GM19099 (cell line): ENCODE measurements around the gene SP7.

Experiments
- POLR2A ChIP-seq: IDR thresholded peaks from 3 replicates; pipeline ENCODE4 v1.6.1; 2011; ENCODE audit warnings: low read depth; ENCODE audit not compliant: insufficient read length; ENCODE audit errors: extremely low read depth

The SP7 gene

DNA sequence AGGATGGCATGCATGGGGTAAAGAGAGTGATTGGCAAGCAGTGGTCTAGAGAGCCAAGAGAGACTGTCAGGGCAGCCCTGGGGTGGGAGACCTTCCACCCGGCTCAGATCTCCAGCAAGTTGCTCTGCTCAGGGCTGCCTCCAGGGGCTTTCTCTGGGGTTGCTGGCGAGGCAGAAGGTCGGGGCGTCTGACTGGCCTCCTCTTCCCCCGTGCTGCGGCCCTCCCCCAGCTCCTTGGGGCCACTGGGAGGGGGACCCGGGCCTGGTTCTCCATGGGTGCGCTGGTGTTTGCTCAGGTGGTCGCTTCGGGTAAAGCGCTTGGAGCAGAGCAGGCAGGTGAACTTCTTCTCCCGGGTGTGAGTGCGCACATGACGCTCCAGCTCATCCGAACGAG is 8.1 kb downstream of the SP7 start:
- no peak for TF ChIP-seq POLR2A

DNA sequence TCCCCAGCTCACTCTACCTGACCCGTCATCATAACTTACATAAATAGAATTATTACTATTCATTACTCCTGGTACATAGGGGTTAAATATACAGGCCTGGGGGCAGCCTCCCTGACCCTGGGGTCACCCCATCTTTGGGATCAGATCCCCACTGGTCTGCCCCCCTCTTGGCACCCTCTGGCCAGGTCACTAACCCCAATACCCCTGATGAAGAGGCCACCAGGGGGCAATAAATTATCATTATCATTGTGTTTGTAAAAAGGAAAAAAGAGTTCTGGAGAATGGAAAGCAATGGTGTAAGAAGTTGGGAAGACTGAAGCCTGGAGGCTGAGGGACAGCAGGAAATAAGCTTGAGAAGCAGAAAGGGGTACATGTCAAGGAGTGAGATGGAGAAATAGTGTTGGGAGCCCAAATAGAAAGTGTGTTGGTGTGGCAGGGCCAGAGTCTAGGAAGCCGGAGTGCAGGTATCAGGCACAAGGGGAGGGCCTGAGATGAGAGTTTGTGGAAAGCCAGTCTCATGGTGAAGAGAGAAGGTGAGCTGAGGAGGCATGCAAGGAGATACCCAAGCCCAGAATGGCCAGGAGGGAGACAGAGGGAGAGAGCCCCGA is 8.6 kb downstream of the SP7 start:
- no peak for TF ChIP-seq POLR2A

DNA sequence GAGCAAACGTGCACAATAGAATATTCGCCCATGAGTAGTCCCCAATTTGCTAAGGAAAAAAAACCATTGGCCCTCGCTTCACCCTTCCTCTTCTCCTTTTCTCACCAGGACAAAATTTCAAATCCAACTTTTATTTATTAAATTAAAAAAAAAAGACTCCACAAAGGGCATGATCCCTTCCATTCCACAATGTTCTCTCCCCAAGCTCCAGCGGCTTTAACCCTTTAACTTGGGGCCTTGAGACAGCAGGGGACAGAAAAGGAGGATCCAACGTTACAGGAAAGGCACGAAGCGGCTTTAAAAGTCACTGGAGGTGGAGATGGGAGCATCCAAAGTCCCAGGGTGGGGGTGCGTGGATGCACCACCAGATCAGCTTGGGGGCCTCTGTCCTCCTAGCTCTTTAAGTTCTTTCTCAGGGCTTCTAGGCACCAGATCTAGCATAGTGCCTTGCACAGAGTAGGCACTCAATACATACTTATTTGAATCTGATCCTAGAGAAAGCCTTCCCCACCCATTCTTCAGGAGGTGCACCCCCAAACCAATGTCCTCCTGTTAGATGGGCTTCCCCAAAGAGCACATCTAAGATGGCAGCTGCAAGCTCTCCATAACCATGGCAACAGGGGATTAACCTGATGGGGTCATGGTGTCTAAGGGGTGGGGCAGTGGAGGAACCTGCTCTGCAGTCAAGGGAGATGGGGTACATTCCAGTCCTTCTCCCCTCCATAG is 9.5 kb downstream of the SP7 start:
- TF ChIP-seq POLR2A, result no peak

DNA sequence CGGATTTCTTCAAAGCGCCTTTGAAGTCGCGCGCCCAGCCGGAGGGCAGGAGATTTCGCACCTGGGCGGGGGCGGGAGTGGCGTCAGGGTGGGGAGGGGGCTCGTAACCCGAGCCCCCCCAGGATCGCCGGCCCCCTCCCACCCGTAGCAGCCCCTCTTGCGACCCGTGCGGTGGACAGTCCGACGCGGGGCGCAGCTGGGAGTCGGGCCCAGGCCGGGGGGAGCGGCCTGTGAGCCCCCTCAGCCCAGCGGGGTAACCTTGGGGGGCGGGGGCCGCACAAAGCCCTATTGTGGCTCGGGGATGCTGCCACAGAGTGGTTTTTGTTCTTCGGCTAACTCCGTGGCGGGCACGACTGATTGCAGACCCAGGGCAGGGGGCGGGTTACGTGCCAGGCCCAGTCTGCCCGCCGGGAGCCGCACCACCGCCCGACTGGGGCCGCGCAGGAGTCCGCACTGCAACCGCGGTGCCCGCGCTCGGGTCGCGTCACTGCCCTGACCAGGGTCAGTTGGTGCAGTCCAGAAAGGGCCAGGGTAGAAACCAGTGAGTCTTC is 10.6 kb downstream of the SP7 start:
- TF ChIP-seq POLR2A, result no peak

DNA sequence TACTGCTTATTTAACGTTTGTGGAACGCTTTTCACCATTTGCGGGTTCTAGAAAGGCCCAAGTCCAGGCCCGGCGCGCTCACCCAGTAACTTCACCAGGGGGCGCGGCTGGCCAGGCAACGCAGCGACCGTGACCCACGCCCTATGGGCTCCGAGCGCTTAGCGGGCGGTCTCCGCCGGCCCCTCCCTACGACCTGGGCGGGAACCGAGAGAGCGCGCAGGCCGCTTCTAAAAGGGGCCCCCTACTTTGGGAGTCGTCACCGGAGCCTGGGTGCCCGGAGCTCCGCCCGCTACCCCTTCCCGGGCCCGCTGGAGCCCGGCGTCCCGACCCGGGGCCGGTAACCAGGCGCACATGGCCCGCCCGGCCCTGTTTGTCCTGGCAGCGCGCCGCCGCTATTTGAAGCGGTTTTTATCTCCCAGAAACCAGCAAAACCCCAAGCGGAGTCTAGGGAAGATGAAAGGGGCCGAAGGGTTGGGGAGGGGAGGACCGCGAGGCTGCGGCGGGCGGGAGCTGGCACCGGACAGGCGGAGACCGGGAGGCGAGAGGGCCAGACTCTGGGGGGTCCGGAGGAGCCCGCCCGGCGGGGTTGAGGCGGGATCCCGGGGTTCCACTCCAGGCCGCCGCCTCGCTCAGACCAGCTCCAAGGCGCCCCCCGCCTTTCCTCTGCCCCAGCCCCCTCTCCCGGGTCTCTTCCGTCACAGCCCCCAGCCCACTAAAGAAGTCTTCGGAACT is 11.2 kb downstream of the SP7 start:
- TF ChIP-seq POLR2A, result peak; percentile 64

DNA sequence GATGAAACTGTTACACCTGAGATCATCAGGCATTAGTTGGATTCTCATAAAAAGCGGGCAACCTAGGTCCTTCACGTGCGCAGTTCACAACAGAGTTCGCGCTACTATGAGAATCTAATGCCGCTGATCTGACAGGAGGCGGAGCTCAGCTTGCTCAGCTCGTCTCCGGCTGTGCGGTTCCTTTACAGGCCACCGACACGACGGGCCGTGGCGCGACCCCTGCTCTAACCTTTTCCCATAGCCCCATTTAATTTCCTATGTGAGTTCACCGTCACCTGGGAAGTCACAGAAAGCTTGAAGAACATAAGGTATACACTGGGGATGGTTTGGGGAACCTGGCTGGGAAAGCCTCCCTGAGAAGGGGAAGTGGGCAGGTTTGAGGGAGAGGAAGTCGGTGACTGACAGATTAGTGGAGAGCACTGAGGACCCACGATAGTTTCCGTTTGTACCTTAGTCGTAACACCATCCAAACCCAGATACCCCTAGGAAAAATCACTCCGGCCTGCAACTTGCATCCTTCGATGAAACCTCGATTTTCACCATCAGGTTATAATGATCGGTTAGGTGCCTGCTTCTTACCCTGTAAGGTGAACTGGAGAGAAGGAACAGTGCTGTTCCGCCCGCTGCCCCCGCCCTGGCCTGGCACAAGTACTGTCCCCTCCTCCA is 11.9 kb downstream of the SP7 start:
- peak; percentile 12 for TF ChIP-seq POLR2A

DNA sequence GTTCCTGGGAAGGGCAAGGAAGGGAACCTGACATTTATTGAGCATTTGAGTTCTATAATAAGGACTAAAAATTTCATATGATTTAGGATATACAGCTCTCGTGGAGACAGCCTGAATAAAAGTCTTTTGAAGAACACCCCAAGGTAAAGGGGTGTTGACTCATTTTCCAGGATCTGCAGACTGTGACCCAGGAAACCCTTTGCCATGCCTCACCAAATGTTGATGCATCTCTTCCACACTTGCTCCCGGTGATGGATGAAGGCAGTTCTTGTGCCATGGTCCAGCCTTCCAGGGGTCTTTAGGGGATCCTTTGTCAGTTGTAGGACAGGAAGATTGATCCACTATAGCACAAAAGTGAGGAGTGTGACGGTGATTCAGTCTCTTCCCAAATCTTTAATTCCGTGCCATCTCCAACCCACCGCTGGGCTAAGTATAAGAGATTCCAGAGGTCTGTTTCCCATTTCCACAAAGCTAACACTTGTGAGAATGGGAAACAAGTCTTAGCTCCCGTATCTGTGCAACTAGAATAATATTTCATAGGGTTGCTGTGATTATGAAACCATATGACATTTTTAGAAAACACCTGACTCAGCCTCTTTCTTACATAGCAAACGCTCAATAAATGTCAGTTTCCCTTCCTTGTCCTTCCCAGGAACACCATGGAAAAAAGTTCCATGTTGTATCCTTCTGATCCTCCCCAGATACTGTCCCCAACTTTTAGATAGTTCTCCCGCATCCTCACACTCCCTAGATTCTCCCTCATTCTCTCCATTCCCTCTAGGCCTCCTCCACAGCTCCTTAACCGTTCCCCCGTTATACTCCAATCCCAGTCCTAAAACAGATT is 15.6 kb downstream of the SP7 start:
- TF ChIP-seq POLR2A, result no peak

DNA sequence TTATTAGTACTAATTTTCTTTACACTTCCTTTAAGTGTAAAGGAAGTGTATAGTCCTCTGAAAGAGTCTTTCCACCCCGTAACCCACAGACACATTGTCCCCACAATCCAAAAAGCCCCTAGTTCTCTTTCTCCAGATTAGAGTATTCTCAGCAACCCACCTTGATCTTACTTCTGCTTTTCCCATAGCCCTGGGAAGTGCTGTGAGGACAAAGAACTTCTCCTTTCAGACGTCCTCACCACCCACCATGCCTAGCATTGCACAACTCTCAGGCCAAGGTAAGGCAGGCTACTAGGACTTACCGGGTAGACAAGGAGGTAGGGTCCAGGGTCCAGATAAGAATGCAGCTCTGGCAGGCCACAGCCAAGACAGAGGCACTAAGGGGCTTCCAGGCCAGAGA is 22.2 kb downstream of the SP7 start:
- TF ChIP-seq POLR2A, result no peak

DNA sequence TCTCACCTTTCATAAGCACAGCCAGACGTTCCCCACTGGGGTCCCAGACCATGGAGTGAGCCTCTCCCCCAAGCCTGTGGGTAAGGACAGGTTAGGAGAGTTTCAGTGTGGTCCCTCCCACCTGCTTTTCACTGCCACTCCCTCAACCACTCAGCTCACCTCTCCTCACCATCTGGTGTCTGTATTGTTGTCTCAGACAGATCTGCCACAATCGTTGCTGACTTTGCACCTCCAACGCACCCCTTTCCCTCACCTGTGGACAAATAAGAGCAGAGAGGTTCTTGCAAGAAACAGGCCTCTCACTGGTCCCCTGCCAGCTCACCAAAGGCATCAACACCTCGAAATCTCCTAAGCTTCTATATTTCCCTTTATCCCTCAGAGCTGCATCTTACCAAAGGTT is 27.9 kb downstream of the SP7 start:
- no peak for TF ChIP-seq POLR2A

DNA sequence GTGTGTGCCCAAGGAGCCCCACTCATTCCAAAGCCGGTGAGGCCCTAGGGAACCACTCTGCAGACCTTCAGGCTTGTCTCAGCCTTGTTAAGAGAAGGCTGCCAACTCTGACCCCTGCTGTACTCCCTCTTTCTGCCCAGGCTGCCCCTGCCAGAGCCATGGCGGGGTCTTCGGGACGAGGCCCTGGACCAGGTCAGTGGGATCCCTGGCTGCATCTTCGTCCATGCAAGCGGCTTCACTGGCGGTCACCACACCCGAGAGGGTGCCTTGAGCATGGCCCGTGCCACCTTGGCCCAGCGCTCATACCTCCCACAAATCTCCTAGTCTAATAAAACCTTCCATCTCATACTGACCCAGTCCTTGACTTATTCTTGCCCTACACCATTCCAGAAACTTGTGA is 29.3 kb downstream of the SP7 start:
- no peak for TF ChIP-seq POLR2A

DNA sequence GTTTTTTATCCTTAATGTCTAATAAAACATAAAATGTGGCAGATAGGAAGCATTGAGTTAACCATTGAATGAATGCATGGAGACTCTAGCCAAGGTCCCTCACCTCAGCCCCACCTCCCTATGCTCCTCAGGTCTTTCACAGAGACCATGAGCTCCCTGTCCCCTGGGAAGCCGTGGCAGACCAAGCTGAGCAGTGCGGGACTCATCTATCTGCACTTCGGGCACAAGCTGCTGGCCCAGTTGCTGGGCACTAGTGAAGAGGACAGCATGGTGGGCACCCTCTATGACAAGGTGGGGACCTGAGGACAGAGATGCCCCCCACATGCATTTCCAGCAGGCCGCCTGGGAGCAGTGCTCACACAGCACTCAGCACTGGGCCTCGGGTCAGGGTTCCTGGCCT is 33.3 kb downstream of the SP7 start:
- TF ChIP-seq POLR2A, result no peak

DNA sequence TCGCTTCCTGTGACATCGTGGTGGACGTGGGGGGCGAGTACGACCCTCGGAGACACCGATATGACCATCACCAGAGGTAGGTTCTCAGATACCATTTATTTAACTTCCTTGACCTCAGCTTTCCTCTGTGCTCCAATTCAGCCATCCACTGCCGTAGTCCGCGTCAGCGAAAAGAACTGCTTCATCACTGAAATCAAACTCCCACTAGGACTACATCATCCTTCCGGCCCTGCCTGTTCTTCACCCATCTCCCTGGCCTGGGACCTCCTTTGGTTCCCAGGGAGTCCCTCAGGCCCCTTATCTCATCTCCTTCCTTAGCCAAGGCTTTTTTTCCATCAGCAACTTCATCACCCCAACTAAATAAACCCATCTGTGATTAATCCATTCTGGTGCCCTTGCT is 36.0 kb downstream of the SP7 start:
- no peak for TF ChIP-seq POLR2A

DNA sequence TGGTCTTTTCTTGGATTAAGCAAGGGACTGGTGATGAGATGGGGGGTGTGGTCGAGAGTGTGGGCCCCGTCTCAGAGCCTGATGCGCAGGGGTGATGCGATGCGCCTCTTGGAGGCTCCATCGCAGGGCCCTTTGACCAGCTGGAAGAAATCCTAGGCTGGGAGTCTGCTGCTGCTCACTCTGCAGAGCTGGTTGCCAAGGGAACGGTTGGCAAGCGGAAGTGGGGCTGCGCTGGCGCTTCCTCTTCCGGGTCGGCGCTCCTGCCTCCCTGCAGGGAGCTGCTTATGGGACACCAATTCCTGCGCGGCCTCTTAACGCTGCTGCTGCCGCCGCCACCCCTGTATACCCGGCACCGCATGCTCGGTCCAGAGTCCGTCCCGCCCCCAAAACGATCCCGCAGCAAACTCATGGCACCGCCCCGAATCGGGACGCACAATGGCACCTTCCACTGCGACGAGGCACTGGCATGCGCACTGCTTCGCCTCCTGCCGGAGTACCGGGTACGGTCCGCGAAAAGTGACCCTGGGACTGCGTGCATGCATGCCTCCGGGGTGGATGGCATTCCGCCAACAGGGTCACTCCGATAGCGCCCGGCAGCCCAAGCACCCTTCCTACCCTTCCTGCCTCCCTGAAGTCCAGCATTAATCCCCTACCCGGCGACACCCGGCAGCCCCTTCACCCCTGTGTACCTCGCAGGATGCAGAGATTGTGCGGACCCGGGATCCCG is 36.5 kb downstream of the SP7 start, which contains the start of gene MYG1:
Gene MYG1, plus strand, starts transcription at position 242 of the 727 bp plus-strand sequence. Its CDS starts 43 bp downstream, at position 285.
- peak; percentile 78 for TF ChIP-seq POLR2A

DNA sequence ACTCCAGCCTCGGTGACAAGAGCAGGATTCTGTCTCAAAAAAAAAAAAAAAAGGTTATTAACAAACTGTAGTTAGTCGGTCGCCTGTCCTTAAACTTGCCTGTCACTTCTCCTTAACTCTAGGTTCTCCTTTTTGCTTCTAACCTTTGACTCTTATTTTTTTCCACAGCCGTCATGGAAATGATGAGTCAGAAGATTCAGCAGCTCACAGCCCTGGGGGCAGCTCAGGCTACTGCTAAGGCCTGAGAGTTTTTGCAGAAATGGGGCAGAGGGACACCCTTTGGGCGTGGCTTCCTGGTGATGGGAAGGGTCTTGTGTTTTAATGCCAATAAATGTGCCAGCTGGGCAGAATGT is 37.1 kb downstream of the SP7 start:
- no peak for TF ChIP-seq POLR2A
